OCI-LY7 (cell line): Measurements from ENCODE around the gene MAN1C1. TPM values are rescaled to one million over a fixed set of nuclear protein-coding genes. Genes with fewer than 3 reads are reported as not detected.

ENCODE experiments used
- BruUV-seq: library from RNA; stranded (reverse); fragments of 400-500 nt; replicated peaks from 2 replicates; lab custom pipeline; 2021; lab: Mats Ljungman, UMichigan
- CTCF ChIA-PET: fragments of 300-600 bp; sonication (Branson Sonifier 250); formaldehyde crosslinking; loops from one replicate; lab custom pipeline; 2022; ENCODE audit warnings: antibody characterized with exemption; ENCODE audit not compliant: unreplicated experiment; lab: Charles Lee
- POLR2A ChIA-PET: fragments of 300-600 bp; sonication (Branson Sonifier 250); formaldehyde crosslinking; loops from one replicate; lab custom pipeline; 2022; ENCODE audit warnings: antibody characterized with exemption; lab: Charles Lee
- DNase-seq: peaks from one replicate; pipeline ENCODE4 v3.0.0-alpha.2; 2015; ENCODE audit warnings: low spot score
- H2AFZ ChIP-seq: fragments of 200-600 bp; sonication (generic), shearing (Covaris generic); 2 replicates; pipeline ENCODE4 v1.6.1; 2014; ENCODE audit warnings: mild to moderate bottlenecking, antibody characterized with exemption, low read length, moderate library complexity
- H3K27ac ChIP-seq: fragments of 200-600 bp; sonication (generic); 2 replicates; pipeline ENCODE4 v1.5.1; 2014; ENCODE audit warnings: mixed run types, low read depth, mild to moderate bottlenecking, moderate library complexity, low read length, inconsistent platforms; ENCODE audit not compliant: poor library complexity, severe bottlenecking
- H3K36me3 ChIP-seq: fragments of 200-600 bp; sonication (generic); 2 replicates; pipeline ENCODE4 v1.6.1; 2014; ENCODE audit warnings: mild to moderate bottlenecking, antibody characterized with exemption, low read length, moderate library complexity, mixed read lengths; ENCODE audit not compliant: insufficient read depth
- H3K4me1 ChIP-seq: fragments of 200-600 bp; sonication (generic); 2 replicates; pipeline ENCODE4 v1.5.1; 2014; ENCODE audit warnings: mild to moderate bottlenecking, low read length; ENCODE audit not compliant: insufficient read depth, poor library complexity, severe bottlenecking
- H3K4me2 ChIP-seq: fragments of 200-600 bp; sonication (generic); 2 replicates; pipeline ENCODE4 v1.6.1; 2014; ENCODE audit warnings: mild to moderate bottlenecking, low read length
- H3K4me3 ChIP-seq: fragments of 200-600 bp; sonication (generic); 2 replicates; pipeline ENCODE4 v1.5.1; 2014; ENCODE audit warnings: mild to moderate bottlenecking, low read depth, low read length; ENCODE audit not compliant: poor library complexity, severe bottlenecking
- H3K79me2 ChIP-seq: fragments of 200-600 bp; sonication (generic); 2 replicates; pipeline ENCODE4 v1.6.1; 2016; ENCODE audit warnings: low read depth, mild to moderate bottlenecking, low read length, moderate library complexity, mixed read lengths; ENCODE audit not compliant: insufficient read depth
- H3K9me2 ChIP-seq: fragments of 200-600 bp; sonication (generic); 2 replicates; pipeline ENCODE4 v1.6.1; 2016; ENCODE audit warnings: mild to moderate bottlenecking, low read length, mixed read lengths; ENCODE audit not compliant: insufficient read depth
- H3K9me3 ChIP-seq: fragments of 200-600 bp; sonication (generic); 2 replicates; pipeline ENCODE4 v1.6.1; 2014; ENCODE audit warnings: mild to moderate bottlenecking, mixed run types, low read length, mixed read lengths
- H4K20me1 ChIP-seq: fragments of 200-600 bp; sonication (generic); 2 replicates; pipeline ENCODE4 v1.6.1; 2014; ENCODE audit warnings: mild to moderate bottlenecking, antibody characterized with exemption, low read length, moderate library complexity, mixed read lengths; ENCODE audit not compliant: insufficient read depth
- CTCF ChIP-seq: fragments of 200-600 bp; sonication (generic); conservative IDR thresholded peaks from 2 replicates; pipeline ENCODE4 v1.5.1; 2014; ENCODE audit warnings: mild to moderate bottlenecking, antibody characterized with exemption, low read length, moderate library complexity, mixed read lengths
- EZH2phosphoT487 ChIP-seq: fragments of 200-600 bp; sonication (generic); IDR thresholded peaks from 2 replicates; pipeline ENCODE4 v1.6.1; 2018; ENCODE audit warnings: low read depth, borderline replicate concordance, mild to moderate bottlenecking, mixed run types, antibody characterized with exemption, low read length, moderate library complexity, mixed read lengths
- intact Hi-C: fragments of 100-400 bp; cut with micrococcal nuclease; formaldehyde crosslinking; loops from one replicate; pipeline ENCODE4 v1.10.0; 2022; ENCODE audit not compliant: unreplicated experiment
- total RNA-seq, 2 experiments: library from RNA; depleted of rRNA in 1 of 2; stranded (reverse); fragments of >200 nt in 1 of 2; shearing (Covaris generic) in 1 of 2; gene quantifications; 2 replicates each; pipeline ENCODE4 v1.2.3, GENCODE V29; 2014 to 2022

The MAN1C1 gene
- total RNA-seq, 2 experiments from 2014 or later = 3.0 to 4.9 TPM

- H3K4me1 ChIP-seq = no peaks in the 10 kb centered on the region
- H3K36me3 ChIP-seq = no peaks in the 10 kb centered on the region
- no peaks in the 10 kb centered on the region for H3K9me3 ChIP-seq
- H3K4me3 ChIP-seq = no peak overlapping the region
- TF ChIP-seq CTCF = no peak
- no peak for TF ChIP-seq EZH2phosphoT487
- H3K79me2 ChIP-seq = no peaks in the 10 kb centered on the region
- H3K9me2 ChIP-seq = no peaks in the 10 kb centered on the region
- POLR2A ChIA-PET = no interaction called here
- H3K4me2 ChIP-seq = no peak overlapping the region
- H3K27ac ChIP-seq = no peak overlapping the region
- CTCF ChIA-PET = interaction anchor here (0.6 kb wide), 1 partner anchor 29 kb away, joined by 3 read pairs; no protein-coding TSS in a partner anchor
- BruUV-seq = no TSS peak
- no peak overlapping the region for H2AFZ ChIP-seq
- intact Hi-C loops = no loop called here
- no peak for DNase-seq
- no peaks in the 10 kb centered on the region for H4K20me1 ChIP-seq
Observed at GRCh38 chr1:25668931-25669573, 52.5 kb downstream of the MAN1C1 start.

GRCh38 chr1:25669781-25670567 lies 53.4 kb downstream of the MAN1C1 start:
- no peaks in the 10 kb centered on the region for H4K20me1 ChIP-seq
- H2AFZ ChIP-seq = no peak overlapping the region
- intact Hi-C loops = no loop called here
- no peak overlapping the region for H3K4me2 ChIP-seq
- no peaks in the 10 kb centered on the region for H3K9me2 ChIP-seq
- no peaks in the 10 kb centered on the region for H3K9me3 ChIP-seq
- H3K4me1 ChIP-seq = no peaks in the 10 kb centered on the region
- BruUV-seq = no TSS peak
- DNase-seq = no peak
- H3K27ac ChIP-seq = no peak overlapping the region
- TF ChIP-seq CTCF = no peak
- no peak for TF ChIP-seq EZH2phosphoT487
- POLR2A ChIA-PET = no interaction called here
- H3K36me3 ChIP-seq = no peaks in the 10 kb centered on the region
- no peaks in the 10 kb centered on the region for H3K79me2 ChIP-seq
- CTCF ChIA-PET = no interaction called here
- H3K4me3 ChIP-seq = no peak overlapping the region

GRCh38 chr1:25671929-25672328 lies 55.3 kb downstream of the MAN1C1 start:
- Histone ChIP-seq H4K20me1 (no peaks in the 10 kb centered on the region), H3K4me2 (no peak overlapping the region), H3K9me2 (no peaks in the 10 kb centered on the region), H2AFZ (no peak overlapping the region), H3K9me3 (no peaks in the 10 kb centered on the region), H3K4me3 (no peak overlapping the region), H3K27ac (no peak overlapping the region), H3K4me1 (peaks cover 15% of the 10 kb centered on the region), H3K79me2 (no peaks in the 10 kb centered on the region), H3K36me3 (no peaks in the 10 kb centered on the region)
- no peak for DNase-seq
- POLR2A ChIA-PET = no interaction called here
- CTCF ChIA-PET = no interaction called here
- TF ChIP-seq EZH2phosphoT487 (no peak), CTCF (no peak)
- intact Hi-C loops = no loop called here
- BruUV-seq = no TSS peak
